Caki2 (cell line): ENCODE results near the gene ROGDI. TPM values are rescaled to one million over a fixed set of nuclear protein-coding genes. Genes with fewer than 3 reads are reported as not detected.

Source experiments
- DNase-seq: peaks from one replicate; pipeline ENCODE4 v3.0.0-alpha.2; 2015; ENCODE audit warnings: low read depth
- in situ Hi-C: cut with HindIII; loops from 2 replicates; pipeline ENCODE4 v1.10.0; 2016; ENCODE audit warnings: low sequenced_read_pairs, low pct_unique_long_range_greater_than_20kb, mixed read lengths
- total RNA-seq: library from RNA; depleted of rRNA; stranded (reverse); fragments of >200 nt; shearing (Covaris generic); gene quantifications from 2 replicates; pipeline ENCODE4 v1.2.3, GENCODE V29; 2014; ENCODE audit warnings: low replicate concordance

The ROGDI gene
- total RNA-seq, 1 experiment from 2014 or later, result 20.4 TPM

- DNase-seq, result no peak
- in situ Hi-C loops, result no loop called here
Observed at GRCh38 chr16:4777339-4778049, 24.9 kb downstream of the ROGDI start.

GRCh38 chr16:4776141-4776705 lies 26.2 kb downstream of the ROGDI start:
- DNase-seq, result no peak
- in situ Hi-C loops, result no loop called here

- no peak for DNase-seq
- in situ Hi-C loops, result no loop called here
Observed at GRCh38 chr16:4775005-4775404, 27.4 kb downstream of the ROGDI start.

- in situ Hi-C loops, result no loop called here
- no peak for DNase-seq
Observed at GRCh38 chr16:4772351-4772750, 30.1 kb downstream of the ROGDI start.

- DNase-seq, result no peak
- in situ Hi-C loops, result no loop called here
Observed at GRCh38 chr16:4771646-4772045, 30.8 kb downstream of the ROGDI start.

- in situ Hi-C loops, result no loop called here
Observed at GRCh38 chr16:4769306-4769638, 33.2 kb downstream of the ROGDI start.

GRCh38 chr16:4768549-4769305 lies 33.7 kb downstream of the ROGDI start:
- DNase-seq, result peak; percentile 91
- in situ Hi-C loops, result no loop called here

More at GRCh38 chr16:4769306-4769638, 33.2 kb downstream of the ROGDI start:
- DNase-seq, result no peak

GRCh38 chr16:4767872-4768548 lies 34.4 kb downstream of the ROGDI start:
- DNase-seq, result no peak
- in situ Hi-C loops, result no loop called here

GRCh38 chr16:4766875-4767628 lies 35.4 kb downstream of the ROGDI start, which contains the start of gene ZNF500:
ZNF500 (minus strand) TSS chr16:4767162; CDS start chr16:4765978, 1,184 bp downstream.
- in situ Hi-C loops, result no loop called here
- peak; percentile 94 for DNase-seq

GRCh38 chr16:4765511-4766474 lies 36.6 kb downstream of the ROGDI start:
- in situ Hi-C loops, result no loop called here
- DNase-seq, result no peak

GRCh38 chr16:4763791-4764190 lies 38.6 kb downstream of the ROGDI start:
- in situ Hi-C loops, result no loop called here
- no peak for DNase-seq

GRCh38 chr16:4762205-4762604 lies 40.2 kb downstream of the ROGDI start:
- DNase-seq, result no peak
- in situ Hi-C loops, result no loop called here

- in situ Hi-C loops, result no loop called here
Observed at GRCh38 chr16:4760221-4760910, 42.1 kb downstream of the ROGDI start.

GRCh38 chr16:4755687-4756086 lies 46.7 kb downstream of the ROGDI start:
- no peak for DNase-seq
- in situ Hi-C loops, result no loop called here

More at GRCh38 chr16:4760221-4760910, 42.1 kb downstream of the ROGDI start:
- DNase-seq, result no peak

GRCh38 chr16:4754865-4755264 lies 47.6 kb downstream of the ROGDI start:
- DNase-seq, result no peak
- in situ Hi-C loops, result no loop called here

GRCh38 chr16:4753227-4753626 lies 49.2 kb downstream of the ROGDI start:
- in situ Hi-C loops, result no loop called here

More at GRCh38 chr16:4753227-4753626, 49.2 kb downstream of the ROGDI start:
- no peak for DNase-seq
